ENCODE results near the gene GIT2. TPM values are rescaled to one million over a fixed set of nuclear protein-coding genes. Genes with fewer than 3 reads are reported as not detected.

The GIT2 gene
- total and polyA plus RNA-seq, 10 of the 15 experiments (the other 5 are each of a cell fraction or from before 2014, with no cell fraction given) = 9.1 to 49.9 (median 43.9) TPM

DNA sequence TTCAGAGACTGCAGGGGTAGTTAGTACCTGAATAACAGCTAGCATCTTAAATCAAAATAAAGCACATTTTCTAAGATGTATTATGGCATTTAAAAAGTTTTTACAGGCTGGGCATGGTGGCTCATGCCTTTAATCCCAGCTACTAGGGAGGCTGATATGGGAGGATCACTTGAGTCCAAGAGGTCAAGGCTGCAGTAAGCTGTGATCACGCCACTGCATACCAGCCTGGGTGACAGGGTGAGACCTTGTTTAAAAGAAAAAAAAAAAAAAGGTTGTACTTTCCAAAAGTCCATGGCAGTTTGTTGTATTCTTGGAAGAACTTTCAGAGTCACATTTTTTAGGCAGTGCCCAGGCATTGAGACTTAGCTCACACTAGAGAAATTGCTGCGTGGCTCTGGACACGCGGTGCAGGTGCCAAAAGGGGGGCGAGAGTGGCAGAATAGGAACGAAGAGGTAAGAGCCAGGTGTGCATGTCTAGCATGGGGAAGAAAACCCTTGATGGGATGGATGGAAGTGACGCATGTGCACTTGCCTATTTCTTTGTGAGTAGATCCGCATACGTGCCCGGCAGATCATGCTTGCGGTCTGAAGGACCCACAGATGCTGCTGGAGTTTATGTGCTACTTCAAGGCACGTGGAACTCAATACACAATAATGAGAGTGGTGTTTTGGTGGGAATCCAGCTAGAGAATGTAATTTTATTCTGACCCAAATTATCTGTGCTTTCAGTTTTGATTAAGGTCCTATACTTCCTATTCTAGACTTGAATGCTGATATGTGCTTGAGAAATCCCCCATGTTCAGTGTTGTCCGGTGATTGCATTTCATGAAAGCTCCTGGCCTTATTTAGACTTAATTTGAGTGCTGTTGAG is 14.9 kb upstream of the GIT2 start (continued):
- TF ChIP-seq, protein P1, sequence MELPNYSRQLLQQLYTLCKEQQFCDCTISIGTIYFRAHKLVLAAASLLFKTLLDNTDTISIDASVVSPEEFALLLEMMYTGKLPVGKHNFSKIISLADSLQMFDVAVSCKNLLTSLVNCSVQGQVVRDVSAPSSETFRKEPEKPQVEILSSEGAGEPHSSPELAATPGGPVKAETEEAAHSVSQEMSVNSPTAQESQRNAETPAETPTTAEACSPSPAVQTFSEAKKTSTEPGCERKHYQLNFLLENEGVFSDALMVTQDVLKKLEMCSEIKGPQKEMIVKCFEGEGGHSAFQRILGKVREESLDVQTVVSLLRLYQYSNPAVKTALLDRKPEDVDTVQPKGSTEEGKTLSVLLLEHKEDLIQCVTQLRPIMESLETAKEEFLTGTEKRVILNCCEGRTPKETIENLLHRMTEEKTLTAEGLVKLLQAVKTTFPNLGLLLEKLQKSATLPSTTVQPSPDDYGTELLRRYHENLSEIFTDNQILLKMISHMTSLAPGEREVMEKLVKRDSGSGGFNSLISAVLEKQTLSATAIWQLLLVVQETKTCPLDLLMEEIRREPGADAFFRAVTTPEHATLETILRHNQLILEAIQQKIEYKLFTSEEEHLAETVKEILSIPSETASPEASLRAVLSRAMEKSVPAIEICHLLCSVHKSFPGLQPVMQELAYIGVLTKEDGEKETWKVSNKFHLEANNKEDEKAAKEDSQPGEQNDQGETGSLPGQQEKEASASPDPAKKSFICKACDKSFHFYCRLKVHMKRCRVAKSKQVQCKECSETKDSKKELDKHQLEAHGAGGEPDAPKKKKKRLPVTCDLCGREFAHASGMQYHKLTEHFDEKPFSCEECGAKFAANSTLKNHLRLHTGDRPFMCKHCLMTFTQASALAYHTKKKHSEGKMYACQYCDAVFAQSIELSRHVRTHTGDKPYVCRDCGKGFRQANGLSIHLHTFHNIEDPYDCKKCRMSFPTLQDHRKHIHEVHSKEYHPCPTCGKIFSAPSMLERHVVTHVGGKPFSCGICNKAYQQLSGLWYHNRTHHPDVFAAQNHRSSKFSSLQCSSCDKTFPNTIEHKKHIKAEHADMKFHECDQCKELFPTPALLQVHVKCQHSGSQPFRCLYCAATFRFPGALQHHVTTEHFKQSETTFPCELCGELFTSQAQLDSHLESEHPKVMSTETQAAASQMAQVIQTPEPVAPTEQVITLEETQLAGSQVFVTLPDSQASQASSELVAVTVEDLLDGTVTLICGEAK (IDR thresholded peaks at IDR 0.05; ENCODE audit: borderline replicate concordance) = peak; percentile 70; the same call in 1 of the 2 replicates
- TF ChIP-seq NBN (IDR thresholded peaks at IDR 0.05) = peak; percentile 48; the same call in 1 of the 2 replicates
- TF ChIP-seq PAX5 (IDR thresholded peaks at IDR 0.05; ENCODE audit: borderline replicate concordance, low read depth, low read length) = peak; percentile 9; the same call in 1 of the 2 replicates
- peak in 1 of 2 experiments; percentile 86; a peak in 2 of 4 replicates for TF ChIP-seq SRF (IDR thresholded peaks at IDR 0.05; ENCODE audit: low read depth in 2 of 2, low read length in 2 of 2)
- TF ChIP-seq, protein P2, sequence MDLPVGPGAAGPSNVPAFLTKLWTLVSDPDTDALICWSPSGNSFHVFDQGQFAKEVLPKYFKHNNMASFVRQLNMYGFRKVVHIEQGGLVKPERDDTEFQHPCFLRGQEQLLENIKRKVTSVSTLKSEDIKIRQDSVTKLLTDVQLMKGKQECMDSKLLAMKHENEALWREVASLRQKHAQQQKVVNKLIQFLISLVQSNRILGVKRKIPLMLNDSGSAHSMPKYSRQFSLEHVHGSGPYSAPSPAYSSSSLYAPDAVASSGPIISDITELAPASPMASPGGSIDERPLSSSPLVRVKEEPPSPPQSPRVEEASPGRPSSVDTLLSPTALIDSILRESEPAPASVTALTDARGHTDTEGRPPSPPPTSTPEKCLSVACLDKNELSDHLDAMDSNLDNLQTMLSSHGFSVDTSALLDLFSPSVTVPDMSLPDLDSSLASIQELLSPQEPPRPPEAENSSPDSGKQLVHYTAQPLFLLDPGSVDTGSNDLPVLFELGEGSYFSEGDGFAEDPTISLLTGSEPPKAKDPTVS (IDR thresholded peaks at IDR 0.05; ENCODE audit: low read depth, low read length) = no peak
- TF ChIP-seq CREB1 (IDR thresholded peaks at IDR 0.05; ENCODE audit: low read depth) = peak; percentile 64; the same call in 1 of the 2 replicates
- peak; percentile 75 to 79 for TF ChIP-seq BHLHE40 (IDR thresholded peaks at IDR 0.05; ENCODE audit: borderline replicate concordance in 1 of 2, low read depth in 2 of 2, low read length in 1 of 2)
- TF ChIP-seq CBFB (IDR thresholded peaks at IDR 0.05; ENCODE audit: low read depth) = peak; percentile 45; the same call in 1 of the 2 replicates
- peak; percentile 83 for TF ChIP-seq RUNX3 (IDR thresholded peaks at IDR 0.05; ENCODE audit: low read length)
- TF ChIP-seq POLR2A (IDR thresholded peaks at IDR 0.05; ENCODE audit: low read depth, low read length) = peak; percentile 65
- TF ChIP-seq IKZF2 (IDR thresholded peaks at IDR 0.05) = peak in 1 of 2 experiments; percentile 34; a peak in 2 of 4 replicates
- 0 out of 2 replicates have a peak, but pooled peaks have one; percentile 50 for TF ChIP-seq ATF7 (IDR thresholded peaks at IDR 0.05; ENCODE audit: low read depth)
- no peak for TF ChIP-seq RELA (IDR thresholded peaks at IDR 0.05; ENCODE audit: borderline replicate concordance, partially characterized antibody)
- TF ChIP-seq STAT1 (conservative IDR thresholded peaks at IDR 0.05) = no peak
- TF ChIP-seq EED (IDR thresholded peaks at IDR 0.05; ENCODE audit: low read depth) = 0 out of 2 replicates have a peak, but pooled peaks have one; percentile 17
- no peak for TF ChIP-seq ZNF217 (IDR thresholded peaks at IDR 0.05)
